IMR-90 (cell line): ENCODE data around the gene QKI.

Experiments used
- BHLHE40 ChIP-seq: fragments of 150-350 bp; IDR thresholded peaks from 2 replicates; pipeline ENCODE4 v1.6.1; 2016; ENCODE audit warnings: mild to moderate bottlenecking, low read depth, low read length
- CEBPB ChIP-seq: IDR thresholded peaks from 2 replicates; pipeline ENCODE4 v1.6.1; 2012; ENCODE audit warnings: low read depth, low read length, improper control_type of control experiment
- CHD1 ChIP-seq: IDR thresholded peaks from 2 replicates; pipeline ENCODE4 v1.6.1; 2012; ENCODE audit warnings: low read depth, low read length, improper control_type of control experiment
- CTCF ChIP-seq: conservative IDR thresholded peaks from 2 replicates; pipeline ENCODE4 v1.5.1; 2012; ENCODE audit warnings: mild to moderate bottlenecking, low read depth, low read length, improper control_type of control experiment
- FOS ChIP-seq: fragments of 150-350 bp; IDR thresholded peaks from 2 replicates; pipeline ENCODE4 v1.6.1; 2016; ENCODE audit warnings: low read depth, low read length
- MAFK ChIP-seq: IDR thresholded peaks from 2 replicates; pipeline ENCODE4 v1.6.1; 2012; ENCODE audit warnings: low read depth, low read length, improper control_type of control experiment
- MXI1 ChIP-seq: IDR thresholded peaks from 2 replicates; pipeline ENCODE4 v1.6.1; 2012; ENCODE audit warnings: low read depth, mild to moderate bottlenecking, low read length, moderate library complexity, borderline replicate concordance
- POLR2A ChIP-seq: IDR thresholded peaks from 2 replicates; pipeline ENCODE4 v1.6.1; 2012; ENCODE audit warnings: mild to moderate bottlenecking, low read depth, low read length
- RAD21 ChIP-seq: IDR thresholded peaks from 2 replicates; pipeline ENCODE4 v1.6.1; 2012; ENCODE audit warnings: low read length, improper control_type of control experiment
- RCOR1 ChIP-seq: IDR thresholded peaks from 2 replicates; pipeline ENCODE4 v1.6.1; 2012; ENCODE audit warnings: mild to moderate bottlenecking, low read length, improper control_type of control experiment; ENCODE audit not compliant: insufficient replicate concordance
- RFX5 ChIP-seq: IDR thresholded peaks from 2 replicates; pipeline ENCODE4 v1.8.0; 2012; ENCODE audit warnings: low read depth, mild to moderate bottlenecking, low read length, moderate library complexity
- SMC3 ChIP-seq: fragments of 150-350 bp; IDR thresholded peaks from 2 replicates; pipeline ENCODE4 v1.6.1; 2016; ENCODE audit warnings: low read depth, mild to moderate bottlenecking, antibody characterized with exemption, low read length, moderate library complexity
- TF ChIP-seq, protein P1 (sequence below): fragments of 150-350 bp; IDR thresholded peaks from 2 replicates; pipeline ENCODE4 v1.6.1; 2017; ENCODE audit warnings: mild to moderate bottlenecking, antibody characterized with exemption, low read length, low read depth
- TF ChIP-seq, protein P2 (sequence below): fragments of 150-350 bp; IDR thresholded peaks from 2 replicates; pipeline ENCODE4 v1.6.1; 2016; ENCODE audit warnings: low read depth, mild to moderate bottlenecking, low read length, moderate library complexity, borderline replicate concordance

GRCh38 chr6:163568275-163568674 lies 153.8 kb downstream of the QKI start:
- TF ChIP-seq CTCF (no peak), RCOR1 (no peak), POLR2A (no peak), RFX5 (no peak), FOS (no peak), CHD1 (no peak), RAD21 (no peak), SMC3 (no peak), MAFK (peak; percentile 96), BHLHE40 (no peak), MXI1 (no peak), CEBPB (no peak)
- TF ChIP-seq, protein P1, sequence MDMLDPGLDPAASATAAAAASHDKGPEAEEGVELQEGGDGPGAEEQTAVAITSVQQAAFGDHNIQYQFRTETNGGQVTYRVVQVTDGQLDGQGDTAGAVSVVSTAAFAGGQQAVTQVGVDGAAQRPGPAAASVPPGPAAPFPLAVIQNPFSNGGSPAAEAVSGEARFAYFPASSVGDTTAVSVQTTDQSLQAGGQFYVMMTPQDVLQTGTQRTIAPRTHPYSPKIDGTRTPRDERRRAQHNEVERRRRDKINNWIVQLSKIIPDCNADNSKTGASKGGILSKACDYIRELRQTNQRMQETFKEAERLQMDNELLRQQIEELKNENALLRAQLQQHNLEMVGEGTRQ = no peak
- TF ChIP-seq, protein P2, sequence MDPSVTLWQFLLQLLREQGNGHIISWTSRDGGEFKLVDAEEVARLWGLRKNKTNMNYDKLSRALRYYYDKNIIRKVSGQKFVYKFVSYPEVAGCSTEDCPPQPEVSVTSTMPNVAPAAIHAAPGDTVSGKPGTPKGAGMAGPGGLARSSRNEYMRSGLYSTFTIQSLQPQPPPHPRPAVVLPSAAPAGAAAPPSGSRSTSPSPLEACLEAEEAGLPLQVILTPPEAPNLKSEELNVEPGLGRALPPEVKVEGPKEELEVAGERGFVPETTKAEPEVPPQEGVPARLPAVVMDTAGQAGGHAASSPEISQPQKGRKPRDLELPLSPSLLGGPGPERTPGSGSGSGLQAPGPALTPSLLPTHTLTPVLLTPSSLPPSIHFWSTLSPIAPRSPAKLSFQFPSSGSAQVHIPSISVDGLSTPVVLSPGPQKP = no peak
